Non-pigmented ciliary epithelial cell (primary cell): ENCODE measurements around the gene ITGAV.
A peak's percentile ranks its signal among the peaks of the same experiment; 100 is the strongest.

Experiments used
- DNase-seq: peaks from one replicate; pipeline ENCODE4 v3.0.0-alpha.2; 2010; ENCODE audit warnings: low read depth

The ITGAV gene

DNA sequence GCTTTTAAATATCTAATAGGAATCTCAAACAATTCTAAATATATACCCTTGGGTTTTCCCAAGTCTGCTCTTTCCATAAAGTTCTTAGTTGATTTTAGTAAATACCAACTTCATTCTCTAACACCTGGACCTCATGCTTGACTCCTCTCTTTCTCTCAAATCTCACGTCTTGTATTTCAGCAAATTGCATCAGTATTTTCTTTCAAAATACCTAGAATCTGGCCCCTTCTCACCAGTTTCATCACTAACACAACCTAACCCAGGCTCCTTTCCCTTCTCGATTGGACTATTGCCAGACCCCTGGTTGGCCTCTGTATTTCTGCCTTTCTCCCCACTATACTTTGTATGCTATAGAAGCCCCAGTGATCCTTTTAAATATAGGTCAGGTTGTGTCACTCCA is 81.0 kb downstream of the ITGAV start:
- no peak for DNase-seq

DNA sequence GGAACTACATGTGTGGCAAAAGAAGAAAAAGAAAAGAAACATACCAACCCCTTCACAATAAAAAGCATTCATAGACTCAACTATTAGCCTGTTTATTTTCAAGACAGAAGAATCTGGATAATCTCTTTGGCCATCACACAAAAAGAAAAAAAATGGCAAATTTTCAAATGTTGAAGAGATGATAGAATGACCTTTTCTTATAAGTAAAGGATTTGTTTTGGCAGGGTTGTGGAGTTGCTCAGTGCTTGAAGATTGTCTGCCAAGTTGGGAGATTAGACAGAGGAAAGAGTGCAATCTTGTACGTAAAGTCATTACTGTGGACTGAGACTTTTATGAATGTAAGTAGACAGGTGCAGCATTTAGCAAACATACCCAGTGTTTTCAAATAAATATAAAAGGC is 85.5 kb downstream of the ITGAV start:
- DNase-seq, result no peak

DNA sequence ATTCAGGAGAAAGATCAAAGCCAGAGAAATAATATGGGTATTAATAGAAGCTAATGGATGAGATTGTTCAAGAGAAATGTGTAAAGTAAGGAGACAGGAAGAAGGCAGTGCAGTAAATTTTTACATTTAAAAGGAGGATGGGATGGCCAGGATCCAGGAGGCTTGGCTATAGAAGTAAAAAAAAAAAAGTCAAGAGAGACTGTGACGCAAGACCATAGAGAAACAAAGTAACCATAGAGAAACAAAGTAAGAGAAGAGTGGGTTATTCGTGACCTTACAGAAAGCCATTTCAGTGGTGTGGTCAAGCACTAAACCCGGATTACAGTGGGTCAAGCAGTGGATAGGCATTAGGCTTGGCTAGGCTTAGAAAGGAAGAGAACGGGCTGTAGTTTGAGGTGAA is 93.5 kb downstream of the ITGAV start:
- no peak for DNase-seq

DNA sequence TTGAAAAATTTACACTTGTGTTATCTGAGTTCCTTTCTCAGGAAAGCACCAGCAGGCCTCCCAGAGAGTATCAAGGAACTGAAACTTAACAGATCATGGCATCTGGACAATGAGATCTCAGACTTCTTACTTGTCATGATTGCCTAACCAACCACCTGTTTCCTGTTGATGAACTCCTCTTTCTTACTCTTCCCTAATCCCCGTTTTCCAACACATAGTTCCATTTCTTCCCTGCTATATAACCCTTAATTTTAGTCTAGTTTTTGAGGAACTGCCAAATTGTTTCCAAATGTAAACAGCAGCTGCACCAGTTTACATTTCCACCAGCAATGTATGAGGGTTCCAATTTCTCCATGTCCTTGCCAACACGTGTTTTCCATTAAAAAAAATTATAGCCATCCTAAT is 98.0 kb downstream of the ITGAV start:
- DNase-seq, result no peak

DNA sequence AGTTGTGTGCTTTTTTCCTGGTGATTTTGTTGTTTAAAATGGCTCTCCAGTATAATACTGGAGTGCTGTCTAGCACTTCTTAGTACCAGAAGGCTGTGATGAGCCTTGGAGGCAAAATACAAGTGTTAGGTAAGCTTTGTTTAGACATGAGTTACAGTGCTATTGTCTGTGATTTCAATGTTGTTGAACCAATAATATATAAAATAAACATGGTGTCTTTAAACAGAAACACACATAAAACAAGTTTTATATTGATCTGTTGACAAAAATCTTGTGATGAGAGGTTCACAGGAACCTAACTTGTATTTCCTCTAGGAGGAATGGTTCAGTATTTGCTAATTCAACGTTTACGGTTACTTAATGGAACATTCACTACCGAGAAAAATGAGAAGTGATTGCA is 99.0 kb downstream of the ITGAV start:
- no peak for DNase-seq

DNA sequence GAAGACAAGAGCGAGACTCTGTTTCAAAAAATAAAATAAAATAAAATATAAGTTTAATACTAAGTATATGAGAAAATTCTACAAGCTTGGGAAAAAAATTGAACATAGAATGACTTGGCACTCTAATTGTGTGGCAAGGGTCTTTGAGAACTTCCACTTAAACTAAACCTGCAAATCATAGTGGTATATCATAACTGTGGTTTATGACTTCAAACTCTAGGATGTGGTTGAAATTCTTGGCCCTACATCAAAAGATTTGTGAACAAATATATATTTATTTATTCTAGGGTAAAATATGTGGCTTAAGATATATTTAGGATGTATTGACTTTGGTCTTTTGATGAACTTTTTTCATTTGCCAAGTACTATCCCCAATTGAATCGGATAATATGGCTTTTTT is 100.9 kb downstream of the ITGAV start:
- peak; percentile 20 for DNase-seq

DNA sequence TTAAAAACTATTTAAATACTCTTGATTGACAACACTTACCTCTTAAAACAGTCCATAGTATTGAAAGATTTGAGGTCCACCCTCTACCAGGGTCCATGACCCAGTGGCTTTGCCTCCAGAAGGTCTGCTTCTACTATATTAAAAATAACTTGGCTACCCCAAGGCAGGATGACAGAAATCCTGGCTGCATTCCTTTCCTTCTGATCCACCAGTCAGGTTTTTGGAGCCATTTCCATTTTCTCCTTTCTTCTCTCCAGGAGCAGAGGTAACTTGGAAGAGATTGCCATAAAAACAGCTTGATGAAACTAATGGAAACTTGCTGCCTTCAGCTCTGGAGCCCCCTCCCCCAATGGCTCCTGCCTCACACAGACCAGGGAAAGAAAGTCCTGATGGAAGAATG is 101.4 kb downstream of the ITGAV start:
- no peak for DNase-seq

DNA sequence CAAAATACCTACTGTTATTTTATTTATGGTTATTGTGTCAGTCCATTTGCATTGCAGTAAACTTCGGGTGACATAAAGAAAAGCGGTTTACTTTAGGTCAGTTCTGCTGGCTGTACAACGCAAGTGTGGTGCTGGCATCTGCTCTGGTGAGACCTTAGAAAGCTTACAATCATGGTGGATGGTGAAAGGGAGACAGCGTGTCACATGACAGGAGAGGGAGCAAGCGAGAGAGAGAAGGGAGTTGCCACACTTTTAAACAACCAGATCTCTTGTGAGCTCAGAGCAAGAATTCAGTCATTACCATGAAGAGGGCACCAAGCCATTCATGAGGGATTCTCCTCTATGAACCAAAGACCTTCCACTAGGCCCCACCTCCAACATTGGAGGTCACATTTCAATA is 102.0 kb downstream of the ITGAV start:
- no peak for DNase-seq

DNA sequence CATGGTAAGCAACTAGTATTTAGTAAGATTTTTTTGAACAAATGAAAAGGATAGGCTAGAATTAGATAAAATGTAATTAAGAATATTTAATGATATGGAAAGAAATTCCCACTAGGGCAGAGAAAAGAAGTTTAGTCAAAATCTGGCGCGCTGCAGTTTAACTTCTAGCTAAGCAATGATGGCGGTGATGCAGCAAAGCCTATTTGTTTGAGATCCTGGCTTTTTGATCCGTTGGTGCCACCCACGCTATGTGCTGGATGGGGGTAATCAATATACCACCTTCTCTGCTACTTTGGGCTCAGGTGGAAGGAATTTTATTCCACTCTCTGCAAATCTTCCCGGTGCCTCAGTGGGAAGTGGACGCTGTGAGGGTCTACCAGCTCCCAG is 103.6 kb downstream of the ITGAV start:
- no peak for DNase-seq

DNA sequence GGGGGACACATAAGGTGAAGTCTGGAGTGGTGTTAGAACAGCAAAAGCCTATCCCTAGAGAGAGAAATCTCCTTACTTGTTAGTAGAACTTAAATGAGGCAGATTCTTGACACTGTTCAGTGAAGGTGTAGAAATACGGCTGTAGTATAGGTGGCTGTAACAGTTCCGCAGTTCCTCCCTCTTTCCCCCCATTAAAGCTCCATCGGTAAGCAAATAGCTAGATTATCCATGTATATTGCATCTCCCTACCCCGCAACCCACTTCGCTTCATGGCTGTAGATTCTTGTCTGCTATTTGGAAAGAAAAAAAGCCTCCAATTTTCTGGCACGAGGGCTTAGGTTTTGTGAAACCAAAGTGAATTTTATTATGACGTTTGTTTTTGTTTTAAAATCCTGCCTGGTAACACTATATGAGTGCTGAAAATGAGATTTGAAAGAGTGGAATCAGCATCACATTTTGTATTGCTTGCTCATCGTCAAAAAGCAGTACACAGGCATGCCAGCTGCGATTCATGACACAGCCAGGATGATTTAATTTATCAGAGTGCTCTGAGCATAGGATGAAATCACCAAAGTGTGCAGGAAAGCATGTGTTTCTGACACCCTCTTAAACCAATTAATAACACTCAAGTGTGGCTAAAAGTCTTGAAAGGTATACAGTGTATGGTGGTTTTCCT is 105.4 kb downstream of the ITGAV start:
- DNase-seq, result peak; percentile 38

DNA sequence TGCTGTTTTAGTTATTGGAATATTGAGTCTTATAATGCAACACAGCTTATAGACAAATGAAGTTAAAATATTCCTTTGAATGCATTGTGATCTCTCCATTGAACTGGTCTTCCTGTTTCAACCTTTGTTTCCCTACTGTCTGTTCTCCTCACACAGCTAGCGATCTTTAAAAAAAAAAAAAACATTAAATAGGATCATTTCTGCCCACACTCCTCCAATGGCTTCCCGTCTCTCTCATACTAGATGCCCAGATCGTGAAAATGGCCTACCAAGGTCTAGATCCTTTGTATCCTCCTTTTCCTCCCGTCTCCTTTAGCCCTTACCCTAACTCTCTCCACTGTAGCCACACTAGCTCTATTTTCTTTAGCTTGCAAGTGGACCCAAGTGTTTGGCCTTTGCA is 106.4 kb downstream of the ITGAV start:
- DNase-seq, result no peak

DNA sequence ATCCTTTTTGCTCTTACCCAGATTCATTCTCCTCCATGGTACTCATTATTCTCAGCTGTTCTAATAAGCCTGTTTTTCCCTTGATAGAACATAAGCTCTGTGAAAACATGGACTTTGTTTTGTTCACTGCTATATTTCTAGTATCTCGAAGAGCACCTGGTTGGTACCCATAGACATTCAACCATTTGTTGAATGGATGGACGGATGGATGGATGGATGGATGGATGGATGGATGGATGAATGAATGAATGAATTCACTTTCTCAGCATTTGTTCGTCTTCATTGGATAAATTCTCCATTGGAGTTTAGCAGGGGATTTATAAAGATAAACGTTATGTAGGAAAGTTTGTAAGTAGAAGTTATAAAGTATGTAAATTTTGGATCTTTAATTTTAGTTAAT is 106.9 kb downstream of the ITGAV start:
- no peak for DNase-seq

DNA sequence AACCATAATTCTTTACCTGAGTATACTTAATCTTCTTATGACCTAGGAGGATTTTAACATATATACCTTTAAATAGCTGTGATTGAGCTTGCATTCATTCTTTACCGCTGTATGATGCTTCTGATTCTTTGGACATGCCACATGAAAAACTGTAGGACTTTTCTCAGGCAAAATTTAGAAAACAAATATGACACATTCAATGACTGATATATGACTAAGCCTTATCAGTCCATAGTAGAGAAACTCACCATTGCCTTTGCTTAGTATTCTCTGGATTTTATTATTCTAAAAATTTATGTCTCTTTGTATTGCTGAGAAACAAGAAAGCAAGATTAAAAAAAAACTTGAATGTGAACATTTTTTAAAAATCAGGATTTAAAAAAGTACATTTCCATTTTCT is 107.7 kb downstream of the ITGAV start:
- DNase-seq, result no peak

DNA sequence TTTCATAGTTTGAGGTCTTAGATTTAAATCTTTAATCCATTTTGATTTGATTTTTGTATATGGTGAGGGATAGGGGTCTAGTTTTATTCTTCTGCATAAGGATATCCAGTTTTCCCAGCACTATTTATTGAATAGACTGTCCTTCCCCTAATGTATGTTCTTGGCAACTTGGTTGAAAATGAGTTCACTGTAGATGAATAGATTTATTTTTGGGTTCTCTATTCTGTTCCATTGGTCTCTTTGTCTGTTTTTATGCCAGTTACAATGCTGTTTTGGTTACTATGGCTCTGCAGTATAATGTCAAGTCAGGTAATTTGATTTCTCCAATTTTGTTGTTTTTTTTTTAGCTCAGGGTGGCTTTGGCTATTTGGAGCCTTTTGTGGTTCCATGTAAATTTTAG is 109.9 kb downstream of the ITGAV start:
- DNase-seq, result no peak

DNA sequence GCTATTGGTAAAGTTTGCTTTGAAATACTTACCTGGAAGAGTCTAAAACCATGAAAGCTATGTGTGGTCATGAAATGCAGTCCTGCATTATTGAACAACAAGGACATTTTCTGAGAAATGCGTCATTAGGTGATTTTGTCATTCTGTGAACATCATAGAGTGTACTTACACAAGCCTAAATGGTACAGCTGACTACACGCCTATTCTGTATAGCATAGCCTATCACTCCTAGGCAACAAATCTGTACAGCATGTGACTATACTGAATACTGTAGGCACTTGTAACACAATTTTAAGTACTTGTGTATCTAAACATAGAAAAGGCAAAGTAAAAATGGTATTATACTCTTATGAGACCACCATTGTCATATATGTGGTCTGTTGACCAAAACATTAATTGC is 112.2 kb downstream of the ITGAV start:
- no peak for DNase-seq

DNA sequence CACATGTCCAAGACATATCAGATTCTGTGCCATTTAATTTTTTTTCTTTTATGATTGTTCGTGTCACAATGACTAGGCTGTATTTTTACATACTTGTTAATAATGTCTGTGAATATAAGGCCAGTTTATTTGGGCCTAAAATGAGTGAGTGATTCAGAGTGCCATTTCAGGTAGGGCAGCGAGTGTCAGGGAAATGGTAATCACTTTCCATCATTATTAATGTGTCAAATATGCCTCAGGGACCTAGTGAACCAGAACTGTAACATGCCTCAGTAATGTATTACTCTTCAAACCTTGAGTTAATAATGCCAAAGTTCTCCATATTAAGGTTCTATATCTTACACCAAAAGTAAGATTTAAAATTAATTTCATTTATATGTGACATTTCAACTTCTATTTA is 112.6 kb downstream of the ITGAV start:
- no peak for DNase-seq

DNA sequence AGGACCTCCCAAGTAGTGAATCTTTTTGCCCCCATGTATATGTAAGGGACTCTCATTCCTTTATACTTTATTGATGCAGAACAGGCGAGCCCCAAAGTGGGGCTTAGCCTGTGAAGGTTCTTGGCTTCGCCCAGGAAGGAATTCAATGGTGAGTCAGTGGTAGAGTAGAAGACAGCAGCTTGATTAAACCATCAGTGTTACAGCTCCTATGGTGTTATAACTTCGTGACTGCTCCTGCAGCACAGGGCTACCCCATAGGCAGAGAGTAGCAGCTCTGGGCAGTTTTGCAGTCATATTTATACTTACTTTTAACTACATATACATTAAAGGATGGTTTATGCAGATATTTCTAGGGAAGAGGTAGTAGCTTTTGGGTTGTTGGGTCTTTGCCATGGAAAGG is 115.0 kb downstream of the ITGAV start:
- no peak for DNase-seq

DNA sequence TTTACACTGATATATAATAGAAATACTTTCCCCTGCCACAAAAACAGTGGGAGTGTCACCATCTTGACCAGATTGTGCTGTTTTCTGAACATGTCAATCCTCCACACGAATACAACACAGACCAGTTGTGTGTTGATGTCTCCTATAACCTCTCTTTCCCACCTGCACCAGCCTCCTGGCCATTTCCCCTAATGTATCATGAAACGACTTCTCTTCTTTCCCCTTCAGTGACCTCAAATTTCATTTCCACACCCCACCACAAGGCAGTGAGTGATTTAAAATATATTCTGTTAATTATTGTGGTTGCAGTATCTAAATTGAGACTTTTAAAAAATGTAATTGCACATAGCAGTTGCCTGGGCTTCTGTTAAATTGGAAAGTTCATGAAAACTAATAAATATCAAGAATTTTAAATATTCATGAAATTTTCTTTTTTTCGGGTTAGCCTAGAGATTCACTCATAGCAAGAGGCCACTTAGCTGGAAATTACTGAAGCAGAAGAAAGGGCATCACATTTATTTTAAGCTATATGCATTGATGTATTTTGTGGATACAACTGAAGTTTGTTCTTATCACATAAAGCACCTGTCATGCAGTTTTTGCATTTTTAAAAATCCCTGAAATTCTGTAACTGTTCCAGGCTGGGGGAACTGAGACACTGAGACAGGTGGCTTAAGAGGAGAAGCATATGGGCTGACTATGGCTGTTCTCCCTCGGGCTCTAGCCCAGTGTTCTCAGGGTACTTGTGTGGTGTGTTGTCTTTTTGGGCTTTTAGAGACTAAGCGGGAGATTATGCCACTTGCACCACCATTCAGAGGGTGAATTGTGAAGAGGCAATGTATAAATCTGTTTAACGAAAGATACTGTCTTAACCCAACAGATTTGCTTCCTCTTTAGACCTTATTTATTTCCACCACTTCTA is 119.9 kb downstream of the ITGAV start:
- DNase-seq, result no peak

DNA sequence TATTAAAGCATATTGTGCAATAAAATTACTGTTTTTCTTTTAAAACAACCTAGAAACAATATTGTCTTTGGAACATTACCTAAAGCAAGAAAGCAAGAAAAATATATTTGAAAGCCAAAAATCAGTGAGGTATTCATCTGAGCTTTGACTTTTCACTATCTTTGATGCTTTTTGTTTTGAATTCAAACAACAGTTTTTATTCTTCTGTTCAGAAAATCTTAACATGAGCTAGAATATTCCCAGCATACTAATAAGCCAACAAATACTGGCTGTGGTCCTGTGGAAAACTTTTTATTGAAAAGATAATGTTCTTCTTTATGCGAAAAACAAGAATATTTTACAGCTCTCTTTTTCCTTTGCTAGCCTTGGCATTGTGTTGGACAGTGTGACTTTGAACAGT is 123.8 kb downstream of the ITGAV start:
- DNase-seq, result no peak

DNA sequence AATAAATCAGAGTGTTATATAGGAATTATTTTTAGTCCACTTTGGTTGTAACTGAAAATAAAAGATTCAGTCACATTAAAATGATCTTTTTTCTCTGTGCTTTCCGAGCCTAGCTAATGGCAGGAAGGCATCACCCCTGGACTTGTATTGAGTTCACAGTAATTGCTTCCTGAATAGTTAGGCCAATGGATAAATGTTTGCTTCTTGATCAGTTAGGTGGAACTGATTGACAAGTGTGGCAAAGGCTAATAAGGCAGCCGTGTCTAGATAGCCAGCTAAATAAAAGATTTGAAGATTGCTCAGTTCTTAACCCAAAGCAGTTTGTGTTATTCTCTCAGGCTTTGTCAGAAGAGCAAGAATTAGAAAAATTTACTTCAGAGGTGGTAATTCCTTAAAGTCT is 124.8 kb downstream of the ITGAV start:
- DNase-seq, result no peak

DNA sequence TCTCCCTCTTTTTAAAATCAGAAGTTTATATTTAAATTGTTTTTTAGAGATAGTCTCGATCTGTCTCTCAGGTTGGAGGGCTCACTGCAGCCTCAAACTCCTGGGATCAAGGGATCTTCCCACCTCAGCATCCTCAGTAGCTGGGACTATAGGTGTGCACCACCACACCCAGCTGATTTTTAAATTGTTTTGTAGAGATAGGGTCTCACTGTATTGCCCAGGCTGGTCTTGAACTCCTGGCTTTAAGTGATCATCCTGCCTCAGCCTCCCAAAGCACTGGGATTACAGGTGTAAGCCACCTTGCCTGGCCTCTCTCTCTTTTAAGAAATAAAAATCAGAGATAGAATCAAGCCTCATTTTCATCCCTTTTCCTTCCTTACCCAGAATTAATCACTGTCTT is 126.1 kb downstream of the ITGAV start:
- no peak for DNase-seq

DNA sequence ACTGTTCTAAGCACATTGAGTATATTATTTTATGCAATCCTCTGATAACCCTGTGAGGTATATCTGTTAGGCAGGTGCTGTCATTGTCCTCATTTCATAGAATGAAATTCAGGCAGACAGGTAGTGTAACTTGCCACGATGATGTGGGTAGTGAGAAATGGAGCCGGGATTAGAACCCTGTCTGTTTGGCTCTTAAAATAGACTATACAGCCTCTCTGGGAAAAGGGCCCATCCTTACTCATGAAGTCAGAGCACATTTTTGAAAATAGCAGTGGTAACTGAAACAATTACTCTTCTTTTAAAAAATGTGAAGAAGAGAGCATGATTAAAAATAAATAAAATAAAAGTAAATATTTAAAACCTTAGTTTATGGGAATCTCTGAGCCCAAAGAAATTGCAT is 127.0 kb downstream of the ITGAV start:
- no peak for DNase-seq

DNA sequence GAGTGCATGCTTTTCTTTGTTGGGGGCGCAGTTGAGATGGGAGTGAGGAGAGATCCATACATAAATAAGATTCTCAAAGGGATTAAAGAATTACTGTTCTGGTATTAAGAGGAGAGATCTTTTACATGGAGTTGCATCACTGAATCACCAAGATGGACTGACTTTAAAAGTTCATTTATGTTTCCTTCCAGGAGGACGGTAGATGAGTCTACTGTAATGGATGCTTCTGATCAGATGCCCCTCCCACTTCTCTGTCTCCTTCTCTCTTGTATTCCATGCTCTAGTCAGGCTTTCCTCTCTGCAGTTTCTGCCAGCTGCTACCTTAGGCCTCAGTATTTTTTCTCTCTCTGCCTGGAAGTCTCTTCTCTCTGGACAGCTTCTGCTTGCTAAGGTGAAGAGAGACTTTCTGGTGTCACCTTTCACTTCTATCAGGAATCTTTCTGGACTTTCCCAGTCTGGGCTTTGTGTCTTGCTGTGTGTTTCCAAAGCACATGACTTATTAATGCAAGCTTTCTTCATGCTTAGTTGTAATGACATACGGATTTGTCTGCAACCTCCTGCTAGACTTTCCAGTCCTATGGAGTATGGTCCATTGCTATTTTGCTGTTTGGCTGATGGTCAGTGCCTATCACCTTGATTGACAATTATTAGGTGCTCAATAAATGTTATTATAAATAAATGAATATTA is 127.6 kb downstream of the ITGAV start:
- no peak for DNase-seq
